Right lobe of liver (tissue), 6 donors: ENCODE measurements around the gene SCAP. TPM values are rescaled to one million over a fixed set of nuclear protein-coding genes. Genes with fewer than 3 reads are reported as not detected.

Experiments
- ATAC-seq, 4 donors: fragments of 200-7000 bp; cut with Tn5 transposase; one replicate each; pipeline ENCODE4 v1.9.1; 2020; ENCODE audit warnings: mild to moderate bottlenecking in 4 of 4, moderate library complexity in 4 of 4
- DNase-seq, 3 donors: peaks; one replicate each; pipeline ENCODE4 v3.0.0-alpha.2; 2020
- H3K27ac ChIP-seq, 3 donors: fragments of 200-600 bp; one replicate each; pipeline ENCODE4 v1.8.0; 2022
- H3K27me3 ChIP-seq, 2 donors: fragments of 200-600 bp; one replicate each; pipeline ENCODE4 v1.8.0; 2022
- H3K36me3 ChIP-seq, 4 donors: fragments of 200-600 bp; sonication (generic) in 1 of 4; one replicate each; pipeline versions ENCODE4 v1.5.1 to v1.8.0; 2017 to 2022; ENCODE audit warnings: control low read depth in 1 of 4
- H3K4me1 ChIP-seq, 4 donors: fragments of 200-600 bp; sonication (generic) in 1 of 4; one replicate each; pipeline versions ENCODE4 v1.5.1 to v1.8.0; 2017 to 2022; ENCODE audit warnings: control low read depth in 1 of 4
- H3K4me3 ChIP-seq, 3 donors: fragments of 200-600 bp; one replicate each; pipeline ENCODE4 v1.8.0; 2022
- H3K9me3 ChIP-seq, 4 donors: fragments of 200-600 bp; sonication (generic) in 1 of 4; one replicate each; pipeline versions ENCODE4 v1.5.1 to v1.8.0; 2017 to 2022; ENCODE audit warnings: control low read depth in 1 of 4
- POLR2A ChIP-seq: fragments of 450-650 bp; IDR thresholded peaks from one replicate; pipeline ENCODE4 v1.6.1; 2017; ENCODE audit warnings: antibody characterized with exemption, mild to moderate bottlenecking
- WGBS: methylation state at CpG from one replicate; pipeline ENCODE4 v1.1.6; 2018; ENCODE audit warnings: low coverage, low lambda C conversion rate; ENCODE audit not compliant: insufficient coverage; ENCODE audit errors: missing lambda C conversion rate; 5-methylcytosine and 5-hydroxymethylcytosine counted together
- intact Hi-C, 2 donors: fragments of 100-400 bp; cut with DNase I; formaldehyde crosslinking; loops; one replicate each; pipeline versions ENCODE4 v1.11.2 to v1.14.1; 2022
- long read RNA-seq: library from polyadenylated mRNA; unstranded; transcript quantifications from one replicate; pipeline ENCODE4 v2.0.0, GENCODE V29; 2019
- total RNA-seq, 6 experiments: library from RNA; depleted of rRNA in 2 of 6; stranded (reverse); fragments of >200 nt in 2 of 6; fragmentation: NEBNext Ultra II Directional in 3 of 6; extraction: Animal tissue kit (Norgen Biotek cat#: 25700) in 3 of 6; gene quantifications; one replicate each; pipeline versions ENCODE4 v1.1.0 to v1.2.4, GENCODE V29; 2016 to 2023
- TF ChIP-seq, protein P1 (sequence below), 4 donors: fragments of 200-600 bp in 3 of 4; fragments of 450-650 bp in 1 of 4; IDR thresholded peaks; one replicate each; pipeline versions ENCODE4 v1.5.1 to v1.8.0; 2016 to 2022; ENCODE audit warnings: antibody characterized with exemption in 4 of 4, mild to moderate bottlenecking in 2 of 4
- donor health status: DM: no; HTN: yes; CAD: no.
- donor health status: DM: no; HTN: no; CAD: no.
- donor health status: DM: no; HTN: no; CAD: no.
- donor health status: DM: no; HTN: yes; CAD: no.
- donor health status: DM: no; HTN: yes; CAD: no.

SCAP gene
- 10 to 100 TPM; 48.8 to 85.1 (median 78.9) TPM for total RNA-seq
- long read RNA-seq, partial matches to known transcripts: 6 of 7 reads
- long read RNA-seq, other reads (novel, unspliced or antisense): 1 of 7 reads

GRCh38 chr3:47475570-47476329 lies at the start of gene SCAP:
SCAP (minus strand) TSS chr3:47475941; CDS start chr3:47442993, 32,948 bp downstream.
- ATAC-seq (peak; percentile 95 to 99 (median 97)), DNase-seq (peak; percentile 96 to 97 (median 97))
- no peaks in the 10 kb centered on the region for H3K9me3 ChIP-seq
- H3K4me1 ChIP-seq: peaks cover 0 to 23% (median 8%) of the 10 kb centered on the region in 4 donors
- H3K27ac ChIP-seq: peak within 1 kb of the TSS; percentile 63 to 81 (median 70)
- TF ChIP-seq POLR2A: peak; percentile 67
- TF ChIP-seq, protein P1, sequence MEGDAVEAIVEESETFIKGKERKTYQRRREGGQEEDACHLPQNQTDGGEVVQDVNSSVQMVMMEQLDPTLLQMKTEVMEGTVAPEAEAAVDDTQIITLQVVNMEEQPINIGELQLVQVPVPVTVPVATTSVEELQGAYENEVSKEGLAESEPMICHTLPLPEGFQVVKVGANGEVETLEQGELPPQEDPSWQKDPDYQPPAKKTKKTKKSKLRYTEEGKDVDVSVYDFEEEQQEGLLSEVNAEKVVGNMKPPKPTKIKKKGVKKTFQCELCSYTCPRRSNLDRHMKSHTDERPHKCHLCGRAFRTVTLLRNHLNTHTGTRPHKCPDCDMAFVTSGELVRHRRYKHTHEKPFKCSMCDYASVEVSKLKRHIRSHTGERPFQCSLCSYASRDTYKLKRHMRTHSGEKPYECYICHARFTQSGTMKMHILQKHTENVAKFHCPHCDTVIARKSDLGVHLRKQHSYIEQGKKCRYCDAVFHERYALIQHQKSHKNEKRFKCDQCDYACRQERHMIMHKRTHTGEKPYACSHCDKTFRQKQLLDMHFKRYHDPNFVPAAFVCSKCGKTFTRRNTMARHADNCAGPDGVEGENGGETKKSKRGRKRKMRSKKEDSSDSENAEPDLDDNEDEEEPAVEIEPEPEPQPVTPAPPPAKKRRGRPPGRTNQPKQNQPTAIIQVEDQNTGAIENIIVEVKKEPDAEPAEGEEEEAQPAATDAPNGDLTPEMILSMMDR (IDR thresholded peaks at IDR 0.05): peak; percentile 89 to 99 (median 93)
- peak within 1 kb of the TSS; percentile 88 to 99 (median 91) for H3K4me3 ChIP-seq
- no peaks in the 10 kb centered on the region for H3K36me3 ChIP-seq
- WGBS: 2% methylated on average over 10 of the region's 88 CpGs
- intact Hi-C loops: loop anchor here (5.0 kb wide), 1 partner anchor 53 kb away; no protein-coding TSS in a partner anchor
- H3K27me3 ChIP-seq: no peaks in the 10 kb centered on the region

DNA sequence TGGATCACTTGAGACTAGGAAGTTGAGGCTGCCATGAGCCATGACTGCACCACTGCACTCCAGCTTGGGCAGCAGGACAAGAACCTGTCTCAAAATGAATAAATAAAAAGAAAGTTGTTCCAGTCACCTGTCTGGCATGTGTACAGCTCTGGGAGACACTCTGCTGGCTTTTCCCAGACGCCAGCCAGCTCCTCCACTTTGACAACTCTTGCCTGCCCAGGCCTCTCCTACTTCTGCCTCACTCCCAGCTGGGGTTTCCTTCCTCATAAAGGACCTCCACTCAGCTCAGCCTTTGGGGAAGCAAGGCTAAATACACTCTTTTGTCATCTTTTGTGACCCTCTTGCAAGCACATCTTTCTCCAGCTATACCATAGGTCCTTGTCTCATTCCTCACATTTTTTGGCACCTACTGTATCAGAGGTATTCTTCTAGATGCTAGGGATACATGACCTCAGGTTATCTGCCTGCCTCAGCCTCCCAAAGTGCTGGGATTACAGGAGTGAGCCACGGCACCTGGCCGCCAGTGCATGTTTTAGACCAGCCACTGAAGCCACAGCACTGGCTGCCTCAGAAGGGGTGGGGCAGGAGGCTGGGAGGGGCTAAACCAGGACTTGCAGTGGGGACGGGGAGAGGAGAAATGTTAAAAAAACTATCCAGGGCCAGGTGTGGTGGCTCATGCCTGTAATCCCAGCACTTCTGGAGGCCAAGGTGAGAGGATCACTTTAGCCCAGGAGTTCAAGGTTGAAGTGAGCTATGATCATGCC lies 47.8 kb upstream of the SCAP start:
- Histone ChIP-seq H3K4me1 (no peaks in the 10 kb centered on the region), H3K9me3 (no peaks in the 10 kb centered on the region), H3K36me3 (no peaks in the 10 kb centered on the region), H3K4me3 (no peak overlapping the region), H3K27ac (no peak overlapping the region), H3K27me3 (no peaks in the 10 kb centered on the region)
- DNase-seq: no peak
- no peak for TF ChIP-seq POLR2A
- TF ChIP-seq, protein P1 (IDR thresholded peaks at IDR 0.05): no peak
- WGBS: 63% methylated on average over 4 of the region's 4 CpGs
- no peak for ATAC-seq
- intact Hi-C loops: loop anchor here (5.0 to 10.0 kb wide), 2 partner anchors 269 to 271 kb away; no protein-coding TSS in a partner anchor

DNA sequence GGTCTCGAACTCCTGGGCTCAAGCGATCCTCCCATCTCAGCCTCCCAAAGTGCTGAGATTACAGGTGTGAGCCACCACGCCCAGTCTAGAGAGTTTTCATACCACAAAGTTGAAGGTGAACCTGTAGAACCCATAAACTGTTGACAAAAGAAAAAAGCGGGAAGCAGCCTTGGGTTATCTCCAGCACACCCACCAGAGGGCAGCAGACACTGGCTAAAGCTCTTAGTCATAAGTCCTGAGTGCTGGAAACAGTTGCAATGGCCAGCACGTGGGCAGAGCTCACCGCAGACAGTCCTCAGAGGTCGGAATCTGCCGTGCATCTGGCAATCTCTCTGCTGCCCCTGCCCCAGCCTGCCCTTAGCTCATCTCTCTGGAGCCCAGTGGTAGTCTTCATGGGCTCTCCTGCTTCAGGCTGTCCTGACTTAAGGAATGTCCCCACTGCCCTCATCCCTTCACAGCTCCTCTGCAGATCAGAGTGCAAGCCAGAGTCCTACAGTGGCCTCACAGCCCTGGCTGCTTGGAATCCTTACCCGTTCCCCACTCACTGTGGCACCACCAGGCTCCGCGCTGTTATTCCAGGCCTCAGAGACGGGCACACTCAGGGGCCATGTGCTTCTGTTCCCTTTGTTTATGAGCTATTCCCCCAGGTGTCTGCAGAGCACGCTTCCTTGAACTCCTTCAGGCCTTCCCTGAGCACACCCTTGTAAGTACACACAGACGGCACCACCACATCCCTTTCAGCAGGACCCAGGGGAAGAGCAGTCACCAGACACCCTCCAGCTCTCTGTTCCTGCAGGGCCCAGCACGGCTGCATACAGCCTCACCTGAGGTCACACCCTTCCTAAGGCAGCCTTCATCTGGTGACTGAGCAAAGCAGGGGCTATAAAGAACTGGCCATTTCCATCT lies 46.6 kb upstream of the SCAP start:
- 39% methylated on average over 5 of the region's 15 CpGs for WGBS
- no peak overlapping the region for H3K4me3 ChIP-seq
- ATAC-seq (peak; percentile 99 to 100 (median 100)), DNase-seq (peak; percentile 80 to 83 (median 82))
- no peaks in the 10 kb centered on the region for H3K4me1 ChIP-seq
- H3K36me3 ChIP-seq: no peaks in the 10 kb centered on the region
- H3K9me3 ChIP-seq: no peaks in the 10 kb centered on the region
- H3K27me3 ChIP-seq: no peaks in the 10 kb centered on the region
- TF ChIP-seq POLR2A: no peak
- TF ChIP-seq, protein P1 (IDR thresholded peaks at IDR 0.05): peak; percentile 84 to 95 (median 90)
- intact Hi-C loops: loop anchor here (5.0 to 10.0 kb wide), 2 partner anchors 270 to 272 kb away; no protein-coding TSS in a partner anchor
- H3K27ac ChIP-seq: no peak overlapping the region

DNA sequence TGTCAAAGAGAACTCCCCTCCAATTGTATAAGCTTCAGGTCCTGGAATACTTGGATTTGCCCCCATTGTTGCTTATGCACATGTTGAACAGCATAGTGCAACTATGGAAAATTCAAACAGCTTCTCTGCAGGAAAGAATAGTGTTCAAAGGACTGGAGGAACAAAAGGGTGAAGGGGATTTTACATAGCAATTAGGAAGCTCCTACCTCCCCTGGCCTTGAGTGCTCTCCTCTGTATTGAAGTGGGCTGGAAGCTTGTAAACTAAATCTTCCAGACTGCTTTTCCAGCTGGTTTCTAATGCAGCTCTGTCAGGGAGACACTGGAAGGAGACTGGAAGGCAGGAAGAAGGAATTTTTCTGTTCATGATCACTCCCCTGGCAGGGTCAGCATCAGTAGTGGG lies 45.0 kb upstream of the SCAP start:
- Histone ChIP-seq H3K36me3 (no peaks in the 10 kb centered on the region), H3K4me3 (no peak overlapping the region), H3K4me1 (no peaks in the 10 kb centered on the region), H3K27ac (no peak overlapping the region), H3K27me3 (no peaks in the 10 kb centered on the region), H3K9me3 (no peaks in the 10 kb centered on the region)
- DNase-seq (no peak), ATAC-seq (no peak)
- TF ChIP-seq POLR2A: no peak
- TF ChIP-seq, protein P1 (IDR thresholded peaks at IDR 0.05): no peak
- intact Hi-C loops: loop anchor here (5.0 to 10.0 kb wide), 2 partner anchors 272 to 274 kb away; no protein-coding TSS in a partner anchor
